Left ventricle myocardium inferior (tissue), 1 donor: ENCODE measurements around the gene TMEM171. TPM values are rescaled to one million over a fixed set of nuclear protein-coding genes. Genes with fewer than 3 reads are reported as not detected.

Experiments used
- DNase-seq: peaks from one replicate; pipeline ENCODE4 v3.0.0-alpha.2; 2020
- H3K27ac ChIP-seq: fragments of 200-600 bp; replicated peaks from 2 replicates; pipeline ENCODE4 v1.8.0; 2021
- H3K27me3 ChIP-seq: fragments of 200-600 bp; 2 replicates; pipeline ENCODE4 v1.8.0; 2021; ENCODE audit warnings: low read depth
- H3K36me3 ChIP-seq: fragments of 200-600 bp; 2 replicates; pipeline ENCODE4 v1.8.0; 2021
- H3K4me1 ChIP-seq: fragments of 200-600 bp; 2 replicates; pipeline ENCODE4 v1.8.0; 2021
- H3K4me3 ChIP-seq: fragments of 200-600 bp; 2 replicates; pipeline ENCODE4 v1.8.0; 2021; ENCODE audit warnings: mild to moderate bottlenecking, moderate library complexity
- H3K9me3 ChIP-seq: fragments of 200-600 bp; replicated peaks from 2 replicates; pipeline ENCODE4 v1.8.0; 2021
- intact Hi-C: fragments of 100-400 bp; cut with micrococcal nuclease; formaldehyde crosslinking; loops from one replicate; pipeline ENCODE4 v1.11.0; 2022
- total RNA-seq: library from RNA; stranded (reverse); fragmentation: NEBNext Ultra II Directional; extraction: Animal tissue kit (Norgen Biotek cat#: 25700); gene quantifications from one replicate; pipeline ENCODE4 v1.2.1, GENCODE V29; 2021
- TF ChIP-seq, protein P1 (sequence below): fragments of 200-600 bp; IDR thresholded peaks from 2 replicates; pipeline ENCODE4 v1.8.0; 2021; ENCODE audit warnings: antibody characterized with exemption, mild to moderate bottlenecking, borderline replicate concordance
- donor health status: DM: no; HTN: yes; CAD: no; lungs with severe emphysema.

The TMEM171 gene
- total RNA-seq, 1 donor from 2014 or later = not detected

DNA sequence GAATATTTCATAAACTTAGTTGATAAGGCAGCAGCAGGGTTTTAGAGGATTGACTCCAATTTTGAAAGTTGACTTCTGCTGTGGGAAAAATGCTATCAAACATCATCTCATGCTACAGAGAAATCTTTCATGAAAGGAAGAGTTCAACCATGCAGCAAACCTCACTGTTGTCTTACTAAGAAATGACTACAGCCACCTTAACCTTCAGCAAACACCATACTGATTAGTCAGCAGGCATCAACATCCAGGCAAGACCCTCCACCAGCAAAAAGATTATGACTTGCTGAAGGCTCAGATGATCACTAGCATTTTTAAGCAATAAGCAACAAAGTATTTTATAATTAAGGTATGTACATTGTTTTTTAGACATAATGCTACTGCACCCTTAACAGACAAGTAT lies 60.2 kb downstream of the TMEM171 start:
- peaks cover 61% of the 10 kb centered on the region for H3K27me3 ChIP-seq

More for the DNA sequence above, 60.2 kb downstream of the TMEM171 start:
- no peak for DNase-seq
- Histone ChIP-seq H3K27ac (no peak overlapping the region), H3K9me3 (peaks cover 16% of the 10 kb centered on the region), H3K4me3 (no peak overlapping the region), H3K4me1 (no peaks in the 10 kb centered on the region), H3K36me3 (no peaks in the 10 kb centered on the region)
- TF ChIP-seq, protein P1, sequence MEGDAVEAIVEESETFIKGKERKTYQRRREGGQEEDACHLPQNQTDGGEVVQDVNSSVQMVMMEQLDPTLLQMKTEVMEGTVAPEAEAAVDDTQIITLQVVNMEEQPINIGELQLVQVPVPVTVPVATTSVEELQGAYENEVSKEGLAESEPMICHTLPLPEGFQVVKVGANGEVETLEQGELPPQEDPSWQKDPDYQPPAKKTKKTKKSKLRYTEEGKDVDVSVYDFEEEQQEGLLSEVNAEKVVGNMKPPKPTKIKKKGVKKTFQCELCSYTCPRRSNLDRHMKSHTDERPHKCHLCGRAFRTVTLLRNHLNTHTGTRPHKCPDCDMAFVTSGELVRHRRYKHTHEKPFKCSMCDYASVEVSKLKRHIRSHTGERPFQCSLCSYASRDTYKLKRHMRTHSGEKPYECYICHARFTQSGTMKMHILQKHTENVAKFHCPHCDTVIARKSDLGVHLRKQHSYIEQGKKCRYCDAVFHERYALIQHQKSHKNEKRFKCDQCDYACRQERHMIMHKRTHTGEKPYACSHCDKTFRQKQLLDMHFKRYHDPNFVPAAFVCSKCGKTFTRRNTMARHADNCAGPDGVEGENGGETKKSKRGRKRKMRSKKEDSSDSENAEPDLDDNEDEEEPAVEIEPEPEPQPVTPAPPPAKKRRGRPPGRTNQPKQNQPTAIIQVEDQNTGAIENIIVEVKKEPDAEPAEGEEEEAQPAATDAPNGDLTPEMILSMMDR = no peak
- intact Hi-C loops = no loop called here

Other genes with a start within 250 kb of the TMEM171 start
- gene FCHO2, start 164.5 kb upstream of the TMEM171 start, total RNA-seq = 23.3 TPM
- not detected for gene TMEM174, start 52.6 kb downstream of the TMEM171 start, total RNA-seq